Smooth muscle cell (in vitro differentiated cells): ENCODE data around the gene KLHDC4. TPM values are rescaled to one million over a fixed set of nuclear protein-coding genes. Genes with fewer than 3 reads are reported as not detected.
"Not testable (repeated sequence)": the region's sequence is repeated elsewhere in the genome, so short reads cannot be mapped to it uniquely, and the experiment has no call there.

Source experiments
- DNase-seq: peaks from one replicate; lab custom pipeline; 2025; ENCODE audit not compliant: unreplicated experiment; lab: John Stamatoyannopoulos, UW
- H2AFZ ChIP-seq: fragments of 200-600 bp; sonication (generic); 2 replicates; pipeline ENCODE4 v1.6.0; 2016; ENCODE audit warnings: antibody characterized with exemption, low read depth, mild to moderate bottlenecking
- H3F3A ChIP-seq: fragments of 200-600 bp; sonication (generic); 2 replicates; pipeline ENCODE4 v1.6.0; 2017; ENCODE audit warnings: antibody characterized with exemption, low read depth
- H3K27ac ChIP-seq: fragments of 200-600 bp; sonication (generic); 2 replicates; pipeline ENCODE4 v1.5.1; 2016; ENCODE audit warnings: low read depth, mild to moderate bottlenecking
- H3K27me3 ChIP-seq: fragments of 200-600 bp; sonication (generic); 2 replicates; pipeline ENCODE4 v1.6.1; 2016; ENCODE audit warnings: low read depth, mild to moderate bottlenecking
- H3K36me3 ChIP-seq: fragments of 200-600 bp; sonication (generic); 2 replicates; pipeline ENCODE4 v1.5.1; 2016; ENCODE audit warnings: low read depth
- H3K4me1 ChIP-seq: fragments of 200-600 bp; sonication (generic); 2 replicates; pipeline ENCODE4 v1.5.1; 2016; ENCODE audit warnings: low read depth
- H3K4me2 ChIP-seq: fragments of 200-600 bp; sonication (generic); 2 replicates; pipeline ENCODE4 v1.6.0; 2016; ENCODE audit warnings: mild to moderate bottlenecking
- H3K4me3 ChIP-seq: fragments of 200-600 bp; sonication (generic); 2 replicates; pipeline ENCODE4 v1.5.1; 2016; ENCODE audit warnings: mild to moderate bottlenecking
- H3K79me2 ChIP-seq: fragments of 200-600 bp; sonication (generic); 2 replicates; pipeline ENCODE4 v1.6.0; 2016; ENCODE audit warnings: low read depth, mild to moderate bottlenecking
- H3K9ac ChIP-seq: fragments of 200-600 bp; sonication (generic); 2 replicates; pipeline ENCODE4 v1.6.0; 2016; ENCODE audit warnings: low read depth
- H3K9me3 ChIP-seq: fragments of 200-600 bp; sonication (generic); replicated peaks from 2 replicates; pipeline ENCODE4 v1.5.1; 2016; ENCODE audit warnings: low read depth
- H4K20me1 ChIP-seq: fragments of 200-600 bp; sonication (generic); 2 replicates; pipeline ENCODE4 v1.6.0; 2016; ENCODE audit warnings: low read depth
- WGBS: methylation state at CpG from one replicate; pipeline ENCODE4 v1.1.7; 2016; ENCODE audit warnings: low lambda C conversion rate; 5-methylcytosine and 5-hydroxymethylcytosine counted together
- polyA plus RNA-seq: library from polyadenylated mRNA; unstranded; fragments of >200 nt; fragmentation: Nextera tagmentation; extraction: Ambion mirVana; gene quantifications from 2 replicates; pipeline ENCODE4 v1.2.1, GENCODE V29; 2016
- total RNA-seq: library from RNA; depleted of rRNA; stranded (reverse); fragments of >200 nt; gene quantifications from 2 replicates; pipeline ENCODE4 v1.2.3, GENCODE V29; 2014
- TF ChIP-seq, protein P1 (sequence below): fragments of 200-600 bp; sonication (generic); IDR thresholded peaks from 2 replicates; pipeline ENCODE4 v1.5.1; 2017; ENCODE audit warnings: borderline replicate concordance, mild to moderate bottlenecking, antibody characterized with exemption; ENCODE audit not compliant: insufficient read depth, poor library complexity, severe bottlenecking

KLHDC4 gene
- total and polyA plus RNA-seq, 2 experiments from 2014 or later: 6.0 to 6.7 TPM

DNA sequence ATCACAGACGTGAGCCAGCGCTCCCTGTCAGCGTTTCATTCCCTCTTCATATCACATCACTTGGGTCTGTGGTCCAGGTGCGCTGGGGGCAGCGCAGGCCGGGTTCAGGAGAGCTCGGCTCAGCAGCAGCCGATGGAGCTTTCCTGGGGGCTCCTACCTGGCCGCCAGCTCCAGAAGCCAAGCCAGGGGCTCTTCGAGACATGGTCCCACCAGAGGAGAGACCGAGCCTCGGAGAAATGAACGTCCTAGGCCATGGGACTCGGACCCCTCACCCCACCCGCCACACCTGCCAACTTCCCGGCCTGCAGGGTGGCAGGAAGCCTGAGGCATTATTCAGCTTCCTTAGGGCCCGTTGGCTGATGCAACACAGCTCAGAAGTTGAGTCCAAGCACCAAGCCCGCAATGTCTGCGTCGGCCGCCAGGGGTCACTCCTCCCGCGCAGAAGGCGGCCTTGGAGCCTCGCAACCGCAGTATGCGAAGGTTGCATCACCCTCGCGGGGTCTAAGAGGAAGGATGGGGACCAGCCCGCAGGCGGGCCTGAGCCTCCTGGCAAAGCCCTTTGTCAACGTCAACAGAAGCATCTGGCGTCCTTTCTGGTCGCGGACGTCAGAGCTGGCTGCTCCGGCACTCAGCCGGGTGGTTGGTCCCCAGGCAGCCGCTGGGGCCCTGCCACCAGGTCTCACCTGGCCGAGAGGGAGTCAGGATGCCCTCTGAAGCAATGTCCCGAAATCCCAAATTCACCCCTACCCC, 13.2 kb upstream of the KLHDC4 start:
- WGBS: 23% methylated on average over 41 of the region's 41 CpGs
- peak; percentile 91 for DNase-seq
- H3F3A ChIP-seq: peaks cover 14% of the 10 kb centered on the region
- no peak overlapping the region for H2AFZ ChIP-seq
- H3K4me2 ChIP-seq: peak overlapping the region; percentile 69
- H4K20me1 ChIP-seq: no peaks in the 10 kb centered on the region
- TF ChIP-seq, protein P1, sequence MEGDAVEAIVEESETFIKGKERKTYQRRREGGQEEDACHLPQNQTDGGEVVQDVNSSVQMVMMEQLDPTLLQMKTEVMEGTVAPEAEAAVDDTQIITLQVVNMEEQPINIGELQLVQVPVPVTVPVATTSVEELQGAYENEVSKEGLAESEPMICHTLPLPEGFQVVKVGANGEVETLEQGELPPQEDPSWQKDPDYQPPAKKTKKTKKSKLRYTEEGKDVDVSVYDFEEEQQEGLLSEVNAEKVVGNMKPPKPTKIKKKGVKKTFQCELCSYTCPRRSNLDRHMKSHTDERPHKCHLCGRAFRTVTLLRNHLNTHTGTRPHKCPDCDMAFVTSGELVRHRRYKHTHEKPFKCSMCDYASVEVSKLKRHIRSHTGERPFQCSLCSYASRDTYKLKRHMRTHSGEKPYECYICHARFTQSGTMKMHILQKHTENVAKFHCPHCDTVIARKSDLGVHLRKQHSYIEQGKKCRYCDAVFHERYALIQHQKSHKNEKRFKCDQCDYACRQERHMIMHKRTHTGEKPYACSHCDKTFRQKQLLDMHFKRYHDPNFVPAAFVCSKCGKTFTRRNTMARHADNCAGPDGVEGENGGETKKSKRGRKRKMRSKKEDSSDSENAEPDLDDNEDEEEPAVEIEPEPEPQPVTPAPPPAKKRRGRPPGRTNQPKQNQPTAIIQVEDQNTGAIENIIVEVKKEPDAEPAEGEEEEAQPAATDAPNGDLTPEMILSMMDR: peak; percentile 95
- no peaks in the 10 kb centered on the region for H3K27me3 ChIP-seq
- no peaks in the 10 kb centered on the region for H3K9me3 ChIP-seq
- H3K27ac ChIP-seq: peak overlapping the region; percentile 76
- no peak overlapping the region for H3K4me3 ChIP-seq
- H3K4me1 ChIP-seq: peaks cover 5% of the 10 kb centered on the region
- no peaks in the 10 kb centered on the region for H3K79me2 ChIP-seq
- H3K9ac ChIP-seq: peak overlapping the region; percentile 75
- no peaks in the 10 kb centered on the region for H3K36me3 ChIP-seq

DNA sequence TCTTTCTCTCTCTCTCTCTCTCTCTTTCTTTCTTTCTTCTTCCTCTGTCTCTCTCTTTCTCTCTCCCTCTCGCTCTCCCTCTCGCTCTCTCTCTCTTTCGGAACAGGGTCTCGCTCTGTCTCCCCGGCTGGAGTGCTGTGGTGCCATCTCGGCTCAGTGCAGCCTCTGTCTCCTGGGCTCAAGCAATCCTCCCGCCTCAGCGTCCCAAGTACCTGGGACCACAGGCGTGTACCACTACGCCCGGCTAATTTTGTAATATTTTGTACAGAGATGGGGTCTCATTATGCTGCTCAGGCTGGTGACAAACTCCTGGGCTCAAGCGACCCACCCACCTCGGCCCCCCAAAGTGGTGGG, 12.7 kb upstream of the KLHDC4 start:
- no peak overlapping the region for H2AFZ ChIP-seq

DNA sequence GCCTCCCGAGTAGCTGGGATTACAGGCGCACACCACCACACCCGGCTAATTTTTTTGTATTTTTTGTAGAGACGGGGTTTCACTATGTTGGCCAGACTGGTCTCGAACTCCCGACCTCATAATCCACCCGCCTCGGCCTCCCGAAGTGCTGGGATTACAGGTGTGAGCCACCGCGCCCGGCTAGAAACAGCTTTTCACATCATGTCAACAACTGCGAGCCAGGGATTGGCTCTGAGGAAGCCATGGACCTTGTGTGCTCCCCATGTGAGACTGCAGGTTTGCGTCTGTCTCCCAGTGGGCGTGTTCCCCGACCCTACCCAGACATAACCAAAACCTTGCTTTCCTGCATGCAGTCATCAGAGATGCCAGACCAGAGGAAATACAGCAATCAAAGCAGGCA, 8.1 kb upstream of the KLHDC4 start:
- H3K9me3 ChIP-seq, H3K79me2 ChIP-seq, H3K27ac ChIP-seq, H3K9ac ChIP-seq, H3F3A ChIP-seq, H3K4me1 ChIP-seq, H3K36me3 ChIP-seq, H3K27me3 ChIP-seq, H4K20me1 ChIP-seq, H3K4me2 ChIP-seq, DNase-seq, H3K4me3 ChIP-seq, H2AFZ ChIP-seq: not testable (repeated sequence)
- WGBS: 93% methylated on average over 16 of the region's 16 CpGs

More for the DNA sequence above, 12.7 kb upstream of the KLHDC4 start:
- TF ChIP-seq, protein P1: no peak
- WGBS: 88% methylated on average over 13 of the region's 13 CpGs
- no peak for DNase-seq
- Histone ChIP-seq H3F3A (peaks cover 14% of the 10 kb centered on the region), H3K79me2 (no peaks in the 10 kb centered on the region), H3K27ac (peak overlapping the region; percentile 76), H3K4me3 (no peak overlapping the region), H3K4me2 (peak overlapping the region; percentile 69), H3K36me3 (no peaks in the 10 kb centered on the region), H3K27me3 (no peaks in the 10 kb centered on the region), H3K4me1 (peaks cover 5% of the 10 kb centered on the region), H3K9ac (peak overlapping the region; percentile 75), H3K9me3 (no peaks in the 10 kb centered on the region), H4K20me1 (no peaks in the 10 kb centered on the region)

DNA sequence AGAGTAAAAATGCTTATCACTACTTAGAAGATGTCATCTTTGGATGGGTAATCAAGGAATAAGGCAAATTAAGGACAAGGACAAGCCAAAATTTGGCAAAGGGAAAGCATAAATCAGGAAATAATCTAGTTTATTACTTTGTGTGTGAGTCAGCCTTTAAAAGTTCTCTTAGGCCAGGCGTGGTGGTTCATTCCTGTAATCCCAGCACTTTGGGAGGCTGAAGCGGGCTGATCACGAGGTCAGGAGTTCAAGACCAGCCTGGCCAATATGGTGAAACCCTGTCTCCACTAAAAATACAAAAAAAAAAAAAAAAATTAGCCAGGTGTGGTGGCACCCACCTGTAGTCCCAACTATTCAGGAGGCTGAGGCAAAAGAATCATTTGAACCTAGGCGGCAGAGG, 1.7 kb upstream of the KLHDC4 start:
- not testable (repeated sequence) for H2AFZ ChIP-seq, H3K9ac ChIP-seq, H3K27me3 ChIP-seq, H3K4me2 ChIP-seq, DNase-seq, H3F3A ChIP-seq, H4K20me1 ChIP-seq, H3K9me3 ChIP-seq, H3K36me3 ChIP-seq, H3K4me3 ChIP-seq, H3K27ac ChIP-seq
- peaks cover 12% of the 10 kb centered on the region for H3K4me1 ChIP-seq
- WGBS: 88% methylated on average over 4 of the region's 4 CpGs
- peaks cover 11% of the 10 kb centered on the region for H3K79me2 ChIP-seq
